Activated CD8-positive, alpha-beta T cell treated with anti-CD3 and anti-CD28 coated beads for 36 hours (primary cell): ENCODE data around the gene STOM. TPM values are rescaled to one million over a fixed set of nuclear protein-coding genes. Genes with fewer than 3 reads are reported as not detected.

Experiments
- ATAC-seq: fragments of 200-7000 bp; cut with Tn5 transposase; one replicate; pipeline ENCODE4 v1.10.0; 2021; ENCODE audit warnings: mild to moderate bottlenecking, moderate library complexity
- CTCF ChIA-PET: fragments of 350-600 bp; sonication (Branson Sonifier 250); formaldehyde crosslinking; loops from one replicate; lab custom pipeline; 2021; ENCODE audit warnings: antibody characterized with exemption; lab: Charles Lee
- POLR2A ChIA-PET: fragments of 350-600 bp; sonication (Branson Sonifier 250); formaldehyde crosslinking; loops from one replicate; lab custom pipeline; 2021; ENCODE audit warnings: antibody characterized with exemption; lab: Charles Lee
- DNase-seq: peaks from one replicate; pipeline ENCODE4 v3.0.0-alpha.2; 2020
- H3K27ac Mint-ChIP-seq: one replicate; pipeline ENCODE4 v1.8.0; 2021; ENCODE audit warnings: mild to moderate bottlenecking, mixed read lengths
- H3K27me3 Mint-ChIP-seq: one replicate; pipeline ENCODE4 v1.8.0; 2021; ENCODE audit warnings: mixed read lengths
- H3K36me3 Mint-ChIP-seq: one replicate; pipeline ENCODE4 v1.8.0; 2021; ENCODE audit warnings: low read depth, mixed read lengths
- H3K4me1 Mint-ChIP-seq: one replicate; pipeline ENCODE4 v1.8.0; 2021; ENCODE audit warnings: low read depth, mixed read lengths
- H3K4me3 Mint-ChIP-seq: one replicate; pipeline ENCODE4 v1.8.0; 2021; ENCODE audit warnings: mild to moderate bottlenecking, moderate library complexity, mixed read lengths
- H3K9me3 Mint-ChIP-seq: one replicate; pipeline ENCODE4 v1.8.0; 2021; ENCODE audit warnings: mixed read lengths
- intact Hi-C: fragments of 100-400 bp; cut with micrococcal nuclease; formaldehyde crosslinking; loops from one replicate; pipeline ENCODE4 v1.10.0; 2022
- total RNA-seq, 2 experiments: library from RNA; stranded (reverse); gene quantifications; one replicate each; pipeline ENCODE4 v1.2.3, GENCODE V29; 2021
- TF ChIP-seq, protein P1 (sequence below): fragments of 200-600 bp; IDR thresholded peaks from one replicate; pipeline ENCODE4 v1.8.0; 2022; ENCODE audit warnings: antibody characterized with exemption, mild to moderate bottlenecking

STOM gene
- total RNA-seq, 2 experiments from 2014 or later: 31.7 to 32.5 TPM

DNA sequence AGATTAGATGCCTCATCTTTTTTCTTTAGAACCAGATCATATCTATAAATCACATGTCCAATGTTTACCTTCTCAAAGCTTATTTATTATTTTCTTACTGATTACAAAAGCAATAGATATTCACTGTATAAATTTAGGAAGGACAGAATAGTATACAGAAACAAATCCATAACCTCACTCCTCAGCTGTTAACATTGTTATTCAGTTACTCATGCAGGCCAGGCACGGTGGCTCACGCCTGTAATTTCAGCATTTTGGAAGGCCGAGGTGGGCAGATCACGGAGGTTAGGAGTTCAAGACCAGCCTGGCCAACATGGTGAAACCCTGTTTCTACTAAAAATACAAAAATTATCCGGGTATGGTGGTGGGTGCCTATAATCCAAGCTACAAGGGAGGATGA is 15.3 kb downstream of the STOM start:
- Mint-ChIP-seq H3K4me1 (peaks cover 67% of the 10 kb centered on the region), H3K4me3 (no peak overlapping the region), H3K27ac (no peak overlapping the region), H3K9me3 (no peaks in the 10 kb centered on the region), H3K36me3 (peaks cover 34% of the 10 kb centered on the region), H3K27me3 (no peaks in the 10 kb centered on the region)
- no peak for DNase-seq
- ChIA-PET POLR2A (interaction anchor here (0.6 kb wide), 1 partner anchor 154 kb away, joined by 3 read pairs; no protein-coding TSS in a partner anchor), CTCF (interaction anchor here (1.1 to 2.5 kb wide), 3 partner anchors 15 to 35 kb away, joined by 3 to 17 read pairs (median 3); no protein-coding TSS in a partner anchor)
- ATAC-seq: no peak
- intact Hi-C loops: no loop called here
- TF ChIP-seq, protein P1, sequence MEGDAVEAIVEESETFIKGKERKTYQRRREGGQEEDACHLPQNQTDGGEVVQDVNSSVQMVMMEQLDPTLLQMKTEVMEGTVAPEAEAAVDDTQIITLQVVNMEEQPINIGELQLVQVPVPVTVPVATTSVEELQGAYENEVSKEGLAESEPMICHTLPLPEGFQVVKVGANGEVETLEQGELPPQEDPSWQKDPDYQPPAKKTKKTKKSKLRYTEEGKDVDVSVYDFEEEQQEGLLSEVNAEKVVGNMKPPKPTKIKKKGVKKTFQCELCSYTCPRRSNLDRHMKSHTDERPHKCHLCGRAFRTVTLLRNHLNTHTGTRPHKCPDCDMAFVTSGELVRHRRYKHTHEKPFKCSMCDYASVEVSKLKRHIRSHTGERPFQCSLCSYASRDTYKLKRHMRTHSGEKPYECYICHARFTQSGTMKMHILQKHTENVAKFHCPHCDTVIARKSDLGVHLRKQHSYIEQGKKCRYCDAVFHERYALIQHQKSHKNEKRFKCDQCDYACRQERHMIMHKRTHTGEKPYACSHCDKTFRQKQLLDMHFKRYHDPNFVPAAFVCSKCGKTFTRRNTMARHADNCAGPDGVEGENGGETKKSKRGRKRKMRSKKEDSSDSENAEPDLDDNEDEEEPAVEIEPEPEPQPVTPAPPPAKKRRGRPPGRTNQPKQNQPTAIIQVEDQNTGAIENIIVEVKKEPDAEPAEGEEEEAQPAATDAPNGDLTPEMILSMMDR: no peak

DNA sequence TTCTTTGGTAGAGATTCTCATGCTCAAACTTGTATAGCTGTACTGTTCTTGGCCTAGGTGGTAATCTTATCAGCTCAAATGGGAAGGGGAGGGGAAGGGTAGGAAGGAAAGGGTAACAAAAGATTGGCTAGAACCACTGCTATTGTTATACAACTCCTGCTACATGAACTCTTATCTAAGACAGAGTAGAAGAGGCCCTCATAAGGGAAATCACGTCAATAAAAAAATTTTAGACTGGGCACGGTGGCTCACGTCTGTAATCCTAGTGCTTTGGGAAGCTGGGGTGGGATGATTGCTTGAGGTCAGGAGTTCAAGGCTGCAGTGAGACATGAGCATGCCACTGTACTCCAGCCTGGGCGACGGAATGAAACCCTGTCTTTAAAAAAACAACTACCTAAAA is 15.9 kb downstream of the STOM start:
- H3K4me1 Mint-ChIP-seq: peaks cover 60% of the 10 kb centered on the region
- no peaks in the 10 kb centered on the region for H3K27me3 Mint-ChIP-seq
- POLR2A ChIA-PET: interaction anchor here (0.8 to 1.3 kb wide), 3 partner anchors 15 to 16 kb away, joined by 3 to 4 read pairs (median 3); no protein-coding TSS in a partner anchor
- intact Hi-C loops: no loop called here
- H3K4me3 Mint-ChIP-seq: no peak overlapping the region
- H3K27ac Mint-ChIP-seq: peak overlapping the region; percentile 89
- TF ChIP-seq, protein P1: no peak
- CTCF ChIA-PET: interaction anchor here (0.7 to 2.5 kb wide), 7 partner anchors 9 to 141 kb away, joined by 3 to 17 read pairs (median 4); no protein-coding TSS in a partner anchor
- no peak for DNase-seq
- peaks cover 32% of the 10 kb centered on the region for H3K36me3 Mint-ChIP-seq
- peak; percentile 2 for ATAC-seq
- no peaks in the 10 kb centered on the region for H3K9me3 Mint-ChIP-seq

DNA sequence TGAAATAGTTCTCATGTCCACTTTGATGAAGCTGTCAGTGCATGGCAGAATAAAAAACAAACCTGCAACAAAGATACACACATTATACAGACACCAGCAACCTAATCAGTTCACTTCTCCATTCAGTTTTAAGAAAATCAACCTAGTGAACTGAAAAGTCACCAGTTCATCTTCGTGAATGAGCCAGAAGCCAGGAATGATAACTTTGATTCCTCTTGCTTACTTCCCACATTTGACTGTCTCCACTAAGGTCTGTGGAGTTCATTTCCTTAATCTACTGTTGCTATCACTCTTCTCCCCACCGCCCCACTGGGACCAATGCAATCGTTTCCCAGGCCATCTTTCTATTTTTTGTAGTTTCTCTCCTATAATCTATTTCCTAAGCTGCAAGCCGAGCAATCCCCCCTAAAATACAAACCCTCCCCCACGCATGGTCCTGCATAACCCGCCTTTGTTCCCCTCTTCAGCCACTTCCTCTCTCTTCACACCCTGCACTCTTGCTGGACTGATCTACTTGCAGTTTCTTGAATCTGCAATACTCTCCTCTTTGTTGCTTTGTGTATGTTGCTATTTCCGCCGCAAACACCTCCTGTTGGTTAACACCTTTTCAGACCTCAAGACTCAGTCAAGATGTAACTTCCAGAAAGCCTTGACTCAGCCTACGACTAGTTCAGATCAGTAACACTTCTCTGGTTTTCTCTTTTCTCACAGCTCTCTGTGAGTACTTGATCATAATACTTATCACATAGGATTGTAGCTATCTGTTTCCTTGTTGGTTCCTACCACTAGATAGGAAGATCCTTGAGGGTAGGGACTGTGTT is 16.6 kb downstream of the STOM start:
- H3K36me3 Mint-ChIP-seq: peaks cover 35% of the 10 kb centered on the region
- POLR2A ChIA-PET: interaction anchor here (0.8 to 1.3 kb wide), 3 partner anchors 14 to 17 kb away, joined by 3 to 4 read pairs (median 3); no protein-coding TSS in a partner anchor
- CTCF ChIA-PET: interaction anchor here (0.7 to 2.5 kb wide), 8 partner anchors 10 to 140 kb away, joined by 3 to 17 read pairs (median 4); no protein-coding TSS in a partner anchor
- TF ChIP-seq, protein P1: no peak
- intact Hi-C loops: loop anchor here (2.0 kb wide), 1 partner anchor 17 kb away; the partner anchor contains the start of gene STOM
- no peaks in the 10 kb centered on the region for H3K9me3 Mint-ChIP-seq
- DNase-seq (peak; percentile 84), ATAC-seq (peak; percentile 92)
- peak overlapping the region; percentile 89 for H3K27ac Mint-ChIP-seq
- H3K27me3 Mint-ChIP-seq: no peaks in the 10 kb centered on the region
- H3K4me1 Mint-ChIP-seq: peaks cover 54% of the 10 kb centered on the region
- H3K4me3 Mint-ChIP-seq: peak overlapping the region; percentile 0

DNA sequence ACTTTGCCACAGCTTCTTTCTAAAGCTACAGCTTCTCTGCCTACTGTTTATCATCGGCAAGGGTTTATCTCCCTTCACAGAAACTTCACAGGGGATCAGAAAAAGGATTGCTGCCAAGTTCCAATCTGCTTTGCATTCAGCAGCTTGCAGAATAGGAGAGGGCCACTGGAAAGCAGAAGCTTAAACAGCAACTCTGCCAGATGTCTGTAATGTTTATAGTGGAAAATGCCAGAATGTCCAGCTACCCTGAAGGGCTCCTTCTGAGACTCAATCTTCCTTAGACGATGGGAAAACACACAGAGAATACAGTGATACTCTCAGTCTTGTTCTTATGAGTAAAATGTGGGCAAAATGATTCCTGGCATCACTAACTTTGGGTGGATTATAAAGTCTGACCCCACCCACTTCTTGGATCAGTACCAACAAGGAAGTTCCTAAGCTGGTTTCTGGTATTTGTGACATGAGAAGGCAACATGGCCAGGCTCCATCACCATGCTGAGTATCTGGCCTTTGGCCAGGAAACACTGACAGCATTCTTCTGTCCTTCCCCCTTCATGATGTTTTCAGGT is 19.0 kb downstream of the STOM start:
- no peak for ATAC-seq
- intact Hi-C loops: no loop called here
- H3K36me3 Mint-ChIP-seq: peaks cover 39% of the 10 kb centered on the region
- no peak for DNase-seq
- ChIA-PET POLR2A (interaction anchor here (1.0 kb wide), 1 partner anchor 8 kb away, joined by 3 read pairs; no protein-coding TSS in a partner anchor), CTCF (interaction anchor here (0.9 to 2.9 kb wide), 4 partner anchors 31 to 135 kb away, joined by 3 to 21 read pairs (median 8); no protein-coding TSS in a partner anchor)
- H3K27me3 Mint-ChIP-seq: no peaks in the 10 kb centered on the region
- H3K9me3 Mint-ChIP-seq: no peaks in the 10 kb centered on the region
- TF ChIP-seq, protein P1: no peak
- H3K4me1 Mint-ChIP-seq: peaks cover 38% of the 10 kb centered on the region
- H3K4me3 Mint-ChIP-seq: no peak overlapping the region
- H3K27ac Mint-ChIP-seq: no peak overlapping the region
